RKO (cell line): ENCODE results near the gene GRK5.

ENCODE experiments used
- DNase-seq: peaks from one replicate; pipeline ENCODE4 v3.0.0-alpha.2; 2016; ENCODE audit warnings: low spot score

The GRK5 gene

DNA sequence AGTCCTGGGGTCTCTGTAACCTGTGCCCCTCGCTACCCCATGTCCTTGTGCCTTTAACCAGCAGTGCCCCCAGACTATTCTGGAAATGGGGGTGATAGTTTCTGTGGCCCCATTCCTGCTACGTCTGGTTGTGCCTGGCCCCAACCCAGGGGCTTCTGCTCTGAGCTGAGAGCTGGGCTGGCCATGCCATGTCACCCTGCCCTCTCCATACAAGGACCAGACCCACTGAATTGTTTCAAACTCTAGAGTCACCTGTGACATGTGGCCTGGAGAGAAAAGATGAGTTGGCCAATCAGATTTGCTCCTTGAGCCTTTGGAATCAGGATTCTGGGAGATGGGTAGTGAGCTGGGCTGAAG lies 108.6 kb downstream of the GRK5 start:
- DNase-seq, result no peak

DNA sequence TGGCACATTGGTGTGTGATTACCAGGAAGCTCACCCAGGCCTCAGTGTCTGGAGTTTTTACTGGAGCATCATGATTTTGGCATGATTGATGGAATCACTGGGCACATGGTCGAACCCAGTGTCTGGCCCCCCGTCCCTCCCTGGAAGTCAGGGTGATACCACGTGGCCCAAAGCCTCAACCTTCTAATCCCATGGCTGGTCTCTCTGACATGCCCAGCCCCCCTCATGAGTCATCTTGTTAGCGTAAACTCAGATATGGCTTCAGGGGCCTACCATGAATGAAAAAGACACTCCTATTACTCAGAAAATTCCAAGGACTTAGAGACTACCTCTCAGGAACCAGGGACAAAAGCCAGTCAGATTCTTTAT lies 109.3 kb downstream of the GRK5 start:
- no peak for DNase-seq

DNA sequence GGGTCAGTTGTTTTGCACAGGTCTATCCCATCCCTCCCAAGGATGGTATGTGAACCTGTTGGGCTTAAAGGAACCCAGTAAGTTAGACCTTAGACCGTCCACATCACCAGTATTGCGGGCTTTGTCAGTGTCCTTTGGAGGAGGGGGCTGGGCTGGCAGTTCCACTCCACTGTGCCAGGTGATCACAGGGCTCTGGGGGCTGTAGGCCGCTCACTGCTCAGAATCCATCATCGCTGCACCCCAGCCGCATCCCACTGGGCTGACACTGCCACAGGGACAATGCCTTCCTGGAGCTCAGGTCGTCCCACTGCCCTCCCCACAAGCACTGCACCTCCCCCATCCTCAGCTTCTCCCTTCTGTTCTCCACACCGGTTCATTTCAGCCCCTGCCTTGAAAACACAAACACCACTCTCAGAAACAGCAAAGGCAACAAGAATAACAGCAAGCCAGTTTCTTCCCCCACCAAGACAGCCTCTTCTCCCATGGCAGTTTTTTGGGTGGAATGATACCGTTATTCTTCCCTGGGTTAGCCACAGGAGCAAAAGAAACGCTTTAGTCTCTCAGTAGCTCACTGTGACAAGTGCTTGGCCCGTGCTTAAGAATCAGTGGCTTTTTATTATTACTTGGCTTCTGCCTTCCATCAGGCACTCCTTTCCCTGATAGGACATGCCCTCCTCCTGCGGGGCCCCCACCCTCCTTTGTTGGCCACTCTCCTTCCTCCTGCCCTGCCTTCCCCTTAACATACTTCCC lies 111.2 kb downstream of the GRK5 start:
- DNase-seq, result no peak

DNA sequence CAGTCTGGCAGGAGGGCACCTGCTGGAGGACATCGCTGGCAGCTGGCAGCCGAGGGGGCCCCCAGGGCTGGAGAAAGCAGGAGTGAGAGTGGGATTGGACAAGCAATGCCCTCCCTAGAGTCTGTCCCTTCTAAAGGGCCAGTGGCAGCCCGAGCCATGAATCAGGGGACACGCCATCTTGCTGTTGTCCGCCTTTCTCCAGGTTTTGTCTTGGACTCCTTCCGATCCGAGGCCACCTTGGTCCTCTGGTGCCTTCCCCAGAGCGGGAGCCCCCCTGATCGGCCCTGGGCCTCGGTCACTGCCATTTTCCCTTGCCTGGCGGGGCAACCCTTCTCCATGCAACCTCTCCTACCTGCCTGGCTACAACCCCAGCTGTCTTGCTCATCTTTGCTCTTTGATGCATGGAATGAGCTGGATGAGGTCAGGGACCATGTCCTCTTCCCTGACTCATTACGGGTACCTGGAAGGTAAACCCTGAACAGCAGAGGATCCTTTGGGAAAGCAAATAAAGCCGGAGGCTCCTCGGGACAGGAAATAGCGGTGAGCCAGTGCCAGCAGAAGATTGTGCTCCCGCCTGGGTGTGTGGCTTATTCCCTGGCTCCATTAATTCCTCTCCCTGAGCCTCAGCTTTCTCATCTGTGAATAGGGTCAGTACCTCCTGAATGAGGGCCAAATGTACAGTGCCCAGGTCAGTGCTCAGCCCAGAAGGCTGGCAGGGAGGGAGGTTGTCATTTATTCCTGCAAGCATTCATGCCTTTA lies 112.0 kb downstream of the GRK5 start:
- no peak for DNase-seq

DNA sequence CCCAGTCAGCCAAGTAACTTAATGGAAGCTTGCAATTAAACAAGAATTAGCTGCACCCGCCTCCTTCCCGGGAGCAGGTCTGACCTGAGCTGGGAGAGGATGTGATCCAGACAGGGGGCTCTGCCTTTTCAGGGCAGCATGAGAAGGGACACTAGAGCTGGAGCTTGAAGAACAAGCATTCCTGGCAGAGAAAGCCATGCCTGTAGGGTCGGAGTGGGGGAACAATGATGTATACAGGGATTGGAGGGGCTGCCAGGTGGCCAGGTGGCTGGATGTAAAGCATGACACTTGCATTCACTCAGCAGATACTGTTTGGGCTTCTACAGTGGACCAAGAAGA lies 112.5 kb downstream of the GRK5 start:
- DNase-seq, result no peak

DNA sequence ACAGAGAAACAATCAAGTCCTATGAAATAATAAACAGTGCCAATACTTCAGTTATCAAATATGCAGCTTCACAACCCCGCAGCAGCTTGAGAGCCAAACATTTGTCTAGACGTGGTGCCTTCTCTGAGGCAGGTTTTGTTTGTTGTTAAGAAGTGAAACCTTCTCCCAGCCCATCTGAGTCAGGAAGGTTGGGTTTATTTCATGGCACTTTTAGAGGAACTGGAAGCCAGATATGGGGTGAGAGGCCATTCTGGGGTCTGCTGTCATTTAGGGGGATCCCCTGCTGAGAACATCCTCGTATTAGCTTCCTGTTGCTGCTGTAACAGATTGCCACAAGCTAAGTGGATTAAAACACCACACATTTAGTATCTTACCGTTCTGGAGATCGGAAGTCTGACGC lies 113.6 kb downstream of the GRK5 start:
- no peak for DNase-seq

DNA sequence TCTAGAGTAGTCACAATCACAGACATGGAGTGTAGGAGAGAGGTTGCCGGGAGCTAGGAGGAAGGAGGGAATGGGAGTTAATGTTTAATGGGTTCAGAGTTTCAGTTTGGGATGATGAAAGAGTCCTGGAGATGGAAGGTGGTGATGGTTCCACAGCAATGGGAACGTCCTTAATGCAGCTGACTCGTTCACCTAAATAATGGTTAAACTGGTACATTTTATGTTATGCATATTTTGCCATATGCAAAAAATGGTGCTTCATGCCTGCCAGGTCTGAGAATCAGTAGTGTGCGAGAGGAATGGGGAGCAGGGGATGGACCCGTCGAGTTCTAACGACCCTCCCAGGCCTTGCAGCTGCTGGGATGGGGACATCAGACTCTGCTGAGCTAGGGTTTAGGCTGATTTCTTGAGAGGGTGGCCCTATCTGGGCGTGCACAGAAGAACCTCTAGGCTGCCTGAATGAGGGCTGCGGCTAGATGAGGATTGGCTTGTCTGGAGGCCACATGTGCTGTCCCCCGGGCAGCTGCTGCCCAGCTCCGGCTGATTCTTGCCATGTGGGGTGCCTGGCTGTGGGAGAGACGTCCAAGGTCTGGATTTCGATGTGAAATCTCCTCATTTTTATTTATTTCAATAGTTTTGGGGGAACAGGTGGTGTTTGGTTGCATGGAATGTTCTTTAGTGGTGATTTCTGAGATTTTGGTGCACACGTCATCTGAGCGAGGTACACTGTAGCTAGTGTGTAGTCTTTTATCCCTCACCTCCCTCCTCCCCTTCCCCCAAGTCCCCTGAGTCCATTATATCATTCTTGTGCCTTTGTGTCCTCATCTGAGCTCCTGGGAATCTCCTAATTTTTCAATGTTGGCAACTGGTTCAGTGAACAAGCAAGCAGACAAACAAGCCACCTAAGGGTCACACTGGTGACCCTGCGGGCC lies 116.0 kb downstream of the GRK5 start:
- DNase-seq, result no peak

DNA sequence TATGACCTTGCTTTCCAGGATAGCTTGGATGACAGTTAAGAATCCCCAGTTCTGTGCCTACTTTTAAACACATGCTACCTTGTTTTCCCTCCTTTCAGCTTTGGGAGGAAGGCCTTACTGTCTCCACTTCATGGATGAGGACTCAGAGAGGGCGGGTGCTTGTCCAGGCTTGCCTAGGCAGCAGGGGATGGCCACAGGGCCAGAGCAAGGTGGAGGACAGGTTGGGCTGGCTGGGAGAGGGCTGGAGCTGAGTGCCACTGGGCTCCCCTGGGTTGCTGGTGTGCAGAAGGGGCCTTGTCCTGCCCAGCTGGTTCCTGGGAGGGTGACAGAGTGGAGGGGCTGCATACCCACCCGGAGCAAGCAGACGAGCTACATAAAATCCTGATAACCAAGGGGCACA lies 117.8 kb downstream of the GRK5 start:
- DNase-seq, result no peak

DNA sequence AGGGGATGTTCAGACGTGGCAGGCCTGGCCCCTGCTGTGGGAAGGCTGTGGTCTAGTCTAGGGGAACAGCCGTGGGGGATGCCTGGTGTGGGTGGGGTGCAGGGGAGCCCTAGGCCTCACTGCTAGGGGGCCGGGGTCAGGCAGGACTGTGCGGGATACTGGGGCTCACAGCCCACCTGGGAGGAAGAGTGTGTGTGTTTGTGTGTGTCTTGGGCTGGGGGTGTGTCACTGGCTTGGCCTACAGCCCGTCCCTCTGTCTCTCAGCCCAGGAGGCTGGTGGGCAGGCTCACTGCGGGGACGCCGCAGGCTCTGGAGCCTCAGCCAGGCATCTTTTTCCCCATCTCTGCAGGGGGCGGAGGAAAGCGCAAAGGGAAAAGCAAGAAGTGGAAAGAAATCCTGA lies 118.8 kb downstream of the GRK5 start:
- no peak for DNase-seq

DNA sequence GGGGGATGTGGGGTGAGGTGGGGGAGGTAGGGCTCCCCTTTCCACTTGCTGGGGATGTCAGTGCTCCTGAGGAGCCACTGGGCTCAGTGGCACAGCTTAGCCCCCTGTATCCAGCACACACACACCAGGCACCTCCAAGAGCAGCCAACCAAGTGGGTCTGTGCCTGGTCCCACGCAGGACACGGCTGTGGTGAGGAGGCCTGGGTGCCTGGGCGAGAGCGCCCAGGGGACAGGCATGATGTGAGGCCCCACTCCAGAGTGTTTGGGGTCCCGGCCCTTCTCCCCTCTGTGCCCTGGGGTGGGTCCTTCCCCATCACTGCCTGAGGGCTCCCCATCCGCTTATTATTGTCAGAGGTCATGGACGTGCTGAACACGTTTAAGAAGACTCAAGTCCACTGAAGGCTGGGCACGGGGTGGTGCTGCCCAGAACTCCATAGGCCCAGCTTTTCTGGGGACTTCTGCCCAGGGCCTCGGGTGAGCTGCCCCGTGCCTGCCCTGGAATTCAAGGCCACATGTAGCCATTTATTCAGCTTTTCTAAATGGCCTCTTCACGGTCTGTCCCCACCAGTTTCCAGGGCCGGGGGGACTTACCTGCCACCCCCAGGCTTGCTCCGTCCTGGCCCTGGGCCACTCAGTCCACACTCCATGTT lies 119.8 kb downstream of the GRK5 start:
- DNase-seq, result no peak

DNA sequence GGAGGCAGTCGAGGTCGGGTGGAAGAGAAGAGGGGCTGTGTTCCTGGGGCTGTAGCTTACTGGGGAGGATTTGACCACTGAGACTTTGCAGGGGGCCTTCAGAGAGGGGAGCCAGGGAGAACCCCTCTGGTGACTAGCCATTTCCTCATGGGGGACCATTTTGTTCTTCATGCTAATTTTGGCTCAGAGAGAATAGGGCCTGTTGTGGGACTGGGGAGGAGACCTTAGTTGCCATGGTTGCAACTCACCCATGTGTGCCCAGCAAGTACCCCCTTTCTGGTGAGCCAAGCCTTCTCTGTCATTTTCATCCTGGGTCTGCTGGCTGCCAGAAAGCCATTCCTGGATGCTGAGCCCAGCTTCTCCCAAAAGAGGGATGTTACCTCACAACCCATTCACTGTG lies 120.9 kb downstream of the GRK5 start:
- no peak for DNase-seq

DNA sequence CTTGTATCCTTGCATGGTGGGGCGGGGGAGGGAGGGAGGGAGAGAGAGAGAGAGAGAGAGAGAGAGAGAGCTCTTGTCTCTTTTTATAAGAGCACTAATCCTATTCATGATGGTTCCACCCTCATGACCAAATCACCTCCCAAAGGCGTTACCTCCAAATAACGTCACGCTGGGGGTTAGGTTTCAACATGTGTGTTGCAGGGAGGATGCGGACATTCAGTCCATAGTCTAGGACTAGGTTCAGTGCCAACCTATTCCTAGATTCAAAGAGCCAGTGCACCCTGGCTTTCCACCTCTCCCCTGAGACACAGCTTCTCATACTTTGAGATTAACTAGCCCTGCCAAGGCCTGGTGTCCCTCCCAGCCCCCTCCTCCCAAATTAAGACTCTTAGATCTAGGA lies 123.0 kb downstream of the GRK5 start:
- DNase-seq, result no peak

DNA sequence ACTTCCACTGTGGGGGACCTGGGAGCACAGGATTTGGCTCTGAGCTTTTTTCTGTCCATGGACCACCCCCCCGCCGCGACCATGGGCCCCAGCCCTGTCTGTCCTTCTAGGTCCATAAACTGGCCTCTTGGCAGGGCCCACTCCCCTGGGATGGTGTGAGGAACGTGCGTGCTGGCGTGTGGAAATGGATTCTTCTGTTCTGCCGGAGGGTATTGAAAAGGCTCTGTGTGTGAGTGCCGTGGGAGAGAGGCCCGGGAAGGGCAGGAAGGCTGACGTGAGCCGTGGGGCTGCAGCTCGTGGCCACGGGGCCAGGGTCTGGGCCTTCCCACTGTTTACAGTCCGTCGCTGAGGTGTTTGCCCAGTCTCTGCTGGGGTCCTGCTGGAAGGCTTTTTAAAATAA lies 123.7 kb downstream of the GRK5 start:
- DNase-seq, result no peak

DNA sequence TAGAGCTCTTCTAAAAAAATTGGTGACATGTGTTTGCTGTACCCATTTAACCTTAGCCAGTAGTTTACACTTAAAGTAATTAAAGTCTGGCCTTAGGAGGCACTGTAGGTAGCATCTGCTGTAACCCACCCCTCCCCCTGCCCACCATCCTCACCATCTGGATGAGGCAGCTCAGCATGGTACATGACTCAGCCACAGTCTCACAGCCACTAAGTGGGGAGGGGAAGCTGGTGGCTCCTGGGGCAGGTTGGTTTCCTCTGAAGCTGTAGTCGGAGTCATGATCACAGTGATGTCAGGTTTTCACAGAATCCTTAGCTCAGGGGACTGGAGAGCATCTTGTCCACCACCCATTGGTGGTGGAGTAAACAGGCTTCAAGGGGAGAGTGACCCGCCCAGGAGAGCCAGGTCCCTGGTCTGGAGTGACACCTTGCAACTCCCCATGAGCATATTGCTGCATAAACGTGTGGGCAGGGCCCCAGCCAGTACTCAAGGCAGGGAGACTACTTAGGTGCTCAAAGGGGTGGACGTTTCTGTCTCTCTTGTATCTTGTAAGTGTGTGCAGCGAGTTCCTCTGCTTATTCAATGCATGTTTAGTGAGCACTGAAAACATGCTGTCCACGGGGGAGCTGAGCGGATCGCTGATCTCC lies 125.9 kb downstream of the GRK5 start:
- DNase-seq, result peak; percentile 12

DNA sequence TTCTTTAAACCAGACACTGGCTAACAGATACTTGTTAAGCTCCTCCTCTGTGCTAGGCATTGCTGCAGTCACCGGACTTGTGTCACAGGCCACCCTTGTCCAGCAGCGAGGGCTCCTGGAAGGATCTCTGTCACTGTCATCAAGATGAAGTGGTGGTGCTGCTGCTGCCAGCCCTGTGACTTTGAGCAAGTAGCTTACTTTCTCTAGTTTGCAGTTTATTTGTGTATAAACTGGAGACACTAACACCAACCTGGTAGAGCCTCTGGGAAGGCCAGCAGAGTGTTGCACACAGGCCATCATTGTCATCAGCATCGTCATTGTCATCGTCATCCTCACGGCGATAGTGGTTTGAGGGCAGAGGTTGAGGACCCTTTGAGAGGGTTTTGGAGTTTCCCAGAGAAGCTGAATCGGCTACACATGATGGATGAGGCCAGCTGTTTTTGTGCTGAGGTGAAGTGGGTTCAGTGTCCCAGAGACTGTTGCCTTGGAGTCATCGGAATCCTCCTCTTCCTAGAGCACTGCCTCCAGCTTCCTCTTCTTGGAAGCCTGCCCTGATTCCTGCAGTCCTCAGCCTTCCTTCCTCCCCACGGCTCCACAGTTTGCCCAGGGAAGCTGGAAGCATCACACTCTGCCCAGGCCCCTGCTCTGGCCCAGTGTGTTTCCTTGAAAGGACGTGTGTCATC lies 128.4 kb downstream of the GRK5 start:
- DNase-seq, result no peak

DNA sequence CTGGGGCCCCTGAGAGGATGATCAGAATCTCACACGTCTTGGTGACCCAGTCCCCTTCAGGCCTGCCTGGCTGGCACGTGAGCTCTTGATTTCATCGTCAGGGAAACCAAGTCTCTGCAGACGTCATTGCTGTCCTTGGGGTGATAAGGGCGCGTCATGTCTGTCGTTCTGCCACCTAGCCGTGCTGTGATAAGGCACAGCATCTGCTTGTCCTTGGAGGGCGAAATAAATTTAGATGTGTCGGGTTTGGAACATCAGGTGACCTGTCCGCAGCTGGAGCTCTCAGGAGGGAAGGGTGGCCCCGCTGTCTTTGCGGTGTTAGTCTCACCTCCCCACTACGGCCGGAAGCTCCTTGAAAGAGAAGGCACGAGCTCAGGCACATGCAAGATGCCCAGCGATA lies 129.2 kb downstream of the GRK5 start:
- DNase-seq, result no peak

DNA sequence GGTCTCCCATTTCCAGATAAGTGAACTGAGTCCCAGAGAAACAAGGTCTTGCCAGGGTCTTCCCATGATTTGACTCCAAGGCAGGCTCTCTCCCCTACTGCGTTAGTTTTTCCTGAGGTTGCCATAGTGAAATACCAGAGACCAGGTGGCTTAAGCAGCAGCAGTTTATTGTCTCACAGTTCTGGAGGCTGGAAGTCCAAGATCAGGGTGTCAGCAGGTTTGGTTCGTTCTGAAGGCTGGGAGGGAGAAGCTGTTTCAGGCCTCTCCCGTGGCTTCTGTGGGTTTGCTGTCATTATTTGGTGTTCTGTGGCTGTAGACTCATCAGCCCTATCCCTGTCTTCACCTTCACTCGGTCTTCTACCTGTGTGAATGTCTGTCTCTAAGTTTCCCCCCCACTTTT lies 129.9 kb downstream of the GRK5 start:
- no peak for DNase-seq

DNA sequence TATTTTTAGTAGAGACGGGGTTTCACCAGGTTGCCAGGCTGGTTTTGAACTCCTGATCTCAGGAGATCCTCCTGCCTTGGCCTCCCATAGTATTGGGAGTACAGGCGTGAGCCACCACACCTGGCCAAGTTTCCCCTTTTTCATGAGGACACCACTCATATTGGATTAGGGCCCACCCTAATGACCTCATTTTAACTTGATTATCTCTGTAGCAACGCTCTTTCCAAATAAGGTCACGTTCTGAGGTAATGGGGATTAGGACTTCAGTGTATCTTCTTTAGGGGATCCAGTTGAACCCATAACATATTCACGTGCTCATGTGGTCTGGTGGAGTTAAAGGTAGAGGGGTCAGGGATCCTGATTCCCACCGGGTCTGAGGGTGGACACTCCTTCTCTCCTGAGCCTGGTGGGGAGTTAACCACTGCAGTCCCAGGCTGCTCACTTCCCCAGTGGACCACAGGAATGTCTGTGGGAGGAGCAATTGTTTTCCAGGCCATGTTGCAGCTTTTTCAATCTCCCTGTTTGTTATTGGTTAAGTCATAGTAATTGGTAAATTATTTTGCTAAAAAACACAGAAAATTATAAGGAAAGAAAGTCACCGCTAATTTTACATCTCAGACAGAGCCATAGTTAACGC lies 130.5 kb downstream of the GRK5 start:
- DNase-seq, result no peak

DNA sequence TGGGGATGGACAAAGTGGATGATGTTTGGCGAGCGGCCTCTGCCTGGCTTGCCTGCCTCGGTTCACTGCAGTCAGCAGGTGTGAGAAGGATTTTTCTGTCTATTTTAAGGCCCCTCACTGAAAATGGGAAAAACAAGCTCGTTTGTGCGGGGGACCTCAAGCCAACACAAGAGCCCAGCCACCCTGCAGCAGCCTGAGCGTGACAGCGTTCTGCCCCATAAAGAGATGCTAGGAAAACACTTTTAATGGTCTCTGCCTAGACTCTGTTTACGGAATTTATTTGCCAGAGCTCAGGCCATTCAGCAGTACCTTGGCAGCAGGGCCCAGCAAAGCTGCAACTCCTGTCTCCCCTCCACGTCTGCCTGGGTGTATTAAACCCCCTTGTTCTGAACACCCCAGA lies 131.7 kb downstream of the GRK5 start:
- DNase-seq, result no peak

DNA sequence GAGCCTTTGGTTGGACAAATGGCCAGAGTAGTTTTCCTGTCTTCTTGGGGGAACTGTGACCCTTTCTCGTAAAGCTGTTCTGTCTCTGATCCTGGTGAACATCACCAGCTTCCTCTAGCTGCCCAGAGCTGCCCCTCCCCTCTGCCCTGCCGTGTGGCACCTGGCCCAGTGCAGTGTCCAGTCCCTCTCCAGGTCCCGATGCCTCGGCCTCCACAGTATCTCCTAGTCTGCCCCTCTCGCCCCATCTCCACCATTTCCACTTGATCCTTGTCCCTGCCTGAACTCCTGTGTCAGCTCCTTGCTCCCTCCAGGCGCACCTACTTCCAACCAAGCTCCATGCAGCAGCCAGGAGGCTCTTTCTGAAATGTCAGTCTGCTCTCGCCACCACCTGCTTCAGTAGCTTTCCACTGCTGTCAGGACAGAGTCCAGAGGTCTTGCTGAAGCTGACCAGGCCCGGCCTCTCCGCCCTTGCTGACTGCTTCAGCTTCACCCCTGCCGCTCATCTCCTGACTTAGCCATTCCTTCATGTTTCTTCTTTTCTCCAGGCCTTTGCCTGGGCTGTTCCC lies 133.6 kb downstream of the GRK5 start:
- no peak for DNase-seq
